Measurements from ENCODE around the gene ALKBH6.
"Not testable (repeated sequence)": the region's sequence is repeated elsewhere in the genome, so short reads cannot be mapped to it uniquely, and the experiment has no call there.

Gene ALKBH6

DNA sequence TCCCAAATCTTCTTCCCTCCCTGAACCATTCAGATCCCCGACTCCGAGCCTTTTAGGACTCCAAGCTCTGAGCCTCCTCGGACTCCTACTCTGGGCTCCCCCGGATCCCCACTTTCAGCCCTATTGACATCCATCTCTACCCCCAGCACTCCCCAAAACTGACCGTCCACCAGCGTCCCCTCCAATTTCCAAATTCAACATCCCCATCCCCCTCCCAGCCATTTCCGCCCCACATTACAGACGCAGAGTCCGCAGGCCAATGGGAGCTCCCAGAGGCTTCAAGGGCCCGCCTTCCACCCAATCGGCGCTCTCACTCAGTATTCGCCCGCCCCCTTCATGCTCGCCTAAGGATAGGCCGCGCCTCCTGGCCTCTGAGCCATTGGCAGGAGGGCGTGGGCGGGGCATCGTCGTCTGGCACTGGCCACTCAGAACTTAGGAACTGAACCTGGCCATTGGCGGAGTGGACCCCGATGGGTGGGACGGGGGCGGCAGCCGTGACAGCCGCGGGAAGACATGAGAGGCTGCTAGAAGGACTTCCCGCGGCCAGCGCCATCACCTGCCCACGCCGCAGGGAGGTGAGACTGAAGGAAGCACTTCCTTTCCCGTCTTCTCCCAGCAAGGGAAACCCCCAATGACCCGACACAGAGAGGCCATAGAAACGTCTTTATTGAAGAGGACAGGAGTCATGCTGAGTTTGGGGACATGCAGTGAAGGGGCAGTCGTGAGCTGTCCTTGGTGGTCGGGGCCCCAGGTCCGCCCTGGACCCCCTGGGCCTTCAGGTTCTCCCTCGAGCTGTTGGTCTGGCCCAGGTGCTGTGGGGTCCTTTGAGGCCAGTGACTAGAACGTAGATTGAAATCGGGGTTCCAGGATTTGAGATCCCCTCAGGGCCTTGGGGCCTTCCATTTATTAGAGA lies at the start of gene ALKBH6:
ALKBH6 (minus strand) TSS at position 202 of the 913 bp plus-strand sequence. CDS start 816 bp downstream, outside the sequence.
- in situ Hi-C loops (cut with MboI; ENCODE audit: low sequenced_read_pairs): no loop called here

DNA sequence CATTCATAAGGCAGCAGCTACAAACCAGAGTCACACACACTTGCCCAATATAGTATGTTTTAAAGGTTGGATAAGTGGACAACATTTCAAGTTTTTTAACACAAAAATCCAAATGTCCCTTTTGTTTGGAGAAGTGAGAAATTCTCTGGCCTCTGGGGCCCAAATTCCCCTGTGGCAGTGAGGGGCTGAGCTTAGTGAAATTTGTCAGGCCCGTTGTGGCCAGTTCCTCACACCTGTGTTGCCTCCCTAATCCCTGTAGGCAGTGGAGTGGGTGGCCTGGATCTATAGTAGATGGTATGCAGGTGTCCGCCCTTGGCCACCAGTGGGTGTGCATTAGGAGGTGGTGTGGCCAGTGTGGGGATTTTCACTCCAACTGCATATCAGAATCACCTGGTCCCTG lies 47.4 kb upstream of the ALKBH6 start:
- in situ Hi-C loops (cut with MboI; ENCODE audit: low sequenced_read_pairs): no loop called here

DNA sequence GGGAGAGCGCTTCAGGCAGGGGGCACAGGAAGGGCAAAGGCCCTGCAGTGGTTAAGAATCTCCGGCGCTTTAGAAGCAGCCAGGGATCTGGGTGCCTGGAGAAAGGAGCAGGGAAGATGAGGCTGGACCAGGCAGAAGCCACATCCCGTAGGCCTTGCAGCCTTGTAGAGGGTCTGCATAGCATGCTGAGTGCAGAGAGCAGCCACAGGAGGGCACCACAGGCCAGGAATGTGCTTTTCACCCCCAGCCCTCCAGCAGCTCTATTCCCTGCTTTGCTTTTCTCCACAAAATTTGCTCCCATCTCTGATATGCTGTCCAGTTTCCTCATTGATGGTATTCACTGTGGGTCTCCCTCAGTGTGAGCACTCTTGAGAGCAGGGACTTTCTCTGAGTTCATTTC lies 46.4 kb upstream of the ALKBH6 start:
- in situ Hi-C loops (cut with MboI; ENCODE audit: low sequenced_read_pairs): no loop called here

DNA sequence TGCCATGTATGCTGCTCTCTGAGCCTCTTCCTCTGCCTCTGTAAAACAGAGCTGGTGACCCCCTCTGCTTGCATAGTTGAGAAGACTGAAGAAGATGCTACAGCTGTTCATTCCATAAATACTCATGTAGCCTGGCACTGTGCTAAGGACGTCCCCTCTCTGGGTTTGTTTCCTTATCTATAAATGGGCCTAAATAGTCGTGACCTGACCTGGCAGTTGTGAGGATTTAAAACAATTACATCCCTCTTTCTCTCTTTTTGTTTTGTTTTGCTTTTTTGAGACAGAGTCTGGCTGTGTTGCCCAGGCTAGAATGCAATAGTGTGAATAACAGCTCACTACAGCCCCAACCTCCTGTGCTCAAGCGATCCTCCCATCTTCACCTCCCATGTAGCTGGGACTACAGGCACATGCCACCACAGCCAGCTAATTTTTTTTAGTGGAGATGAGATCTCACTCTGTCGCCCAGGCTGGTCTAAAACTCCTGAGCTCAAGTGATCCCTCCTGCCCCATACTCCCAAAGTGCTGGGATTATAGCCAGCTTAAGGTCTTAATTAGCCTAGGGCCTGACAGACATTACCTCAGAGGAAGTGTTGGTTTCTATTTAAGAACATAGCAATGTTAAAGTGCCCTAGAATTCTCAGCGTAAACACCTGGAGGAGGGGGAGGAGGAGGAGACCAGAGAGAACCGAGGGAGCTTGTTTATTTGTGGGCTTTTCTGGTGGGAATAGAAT lies 45.3 kb upstream of the ALKBH6 start:
- in situ Hi-C loops (cut with MboI; ENCODE audit: low sequenced_read_pairs): no loop called here

DNA sequence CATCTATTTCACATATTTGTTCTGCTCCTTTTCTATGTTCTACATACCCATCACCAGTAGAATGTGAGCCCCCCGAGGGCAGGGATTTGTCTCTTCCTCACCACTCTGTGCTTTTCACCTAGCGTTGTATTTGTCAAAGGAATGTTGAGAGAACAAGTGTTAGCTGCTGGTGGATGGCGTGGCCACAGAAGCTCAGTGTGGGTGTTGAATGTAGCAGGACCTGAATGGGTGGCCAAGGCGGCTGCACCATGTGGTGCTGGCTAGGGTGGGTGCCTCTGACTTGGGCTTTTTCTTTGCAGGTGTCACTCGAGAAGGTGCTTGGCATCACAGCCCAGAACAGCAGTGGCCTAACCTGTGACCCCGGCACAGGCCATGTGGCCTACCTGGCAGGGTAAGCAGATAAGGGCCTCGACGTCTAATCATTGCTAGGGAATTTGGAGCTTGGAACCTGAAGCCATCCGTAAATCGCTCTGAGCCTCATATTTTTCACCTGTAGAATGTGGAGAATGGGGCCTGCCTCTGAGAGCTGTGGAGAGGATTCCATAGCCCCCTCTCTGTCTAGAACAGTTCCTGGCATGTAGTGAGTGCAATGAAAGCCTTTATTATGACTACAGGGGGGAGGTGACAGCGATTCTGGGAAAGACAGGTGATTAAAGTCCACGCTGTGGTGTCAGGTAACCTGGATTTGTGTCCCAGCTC lies 44.6 kb upstream of the ALKBH6 start:
- in situ Hi-C loops (cut with MboI; ENCODE audit: low sequenced_read_pairs): no loop called here

DNA sequence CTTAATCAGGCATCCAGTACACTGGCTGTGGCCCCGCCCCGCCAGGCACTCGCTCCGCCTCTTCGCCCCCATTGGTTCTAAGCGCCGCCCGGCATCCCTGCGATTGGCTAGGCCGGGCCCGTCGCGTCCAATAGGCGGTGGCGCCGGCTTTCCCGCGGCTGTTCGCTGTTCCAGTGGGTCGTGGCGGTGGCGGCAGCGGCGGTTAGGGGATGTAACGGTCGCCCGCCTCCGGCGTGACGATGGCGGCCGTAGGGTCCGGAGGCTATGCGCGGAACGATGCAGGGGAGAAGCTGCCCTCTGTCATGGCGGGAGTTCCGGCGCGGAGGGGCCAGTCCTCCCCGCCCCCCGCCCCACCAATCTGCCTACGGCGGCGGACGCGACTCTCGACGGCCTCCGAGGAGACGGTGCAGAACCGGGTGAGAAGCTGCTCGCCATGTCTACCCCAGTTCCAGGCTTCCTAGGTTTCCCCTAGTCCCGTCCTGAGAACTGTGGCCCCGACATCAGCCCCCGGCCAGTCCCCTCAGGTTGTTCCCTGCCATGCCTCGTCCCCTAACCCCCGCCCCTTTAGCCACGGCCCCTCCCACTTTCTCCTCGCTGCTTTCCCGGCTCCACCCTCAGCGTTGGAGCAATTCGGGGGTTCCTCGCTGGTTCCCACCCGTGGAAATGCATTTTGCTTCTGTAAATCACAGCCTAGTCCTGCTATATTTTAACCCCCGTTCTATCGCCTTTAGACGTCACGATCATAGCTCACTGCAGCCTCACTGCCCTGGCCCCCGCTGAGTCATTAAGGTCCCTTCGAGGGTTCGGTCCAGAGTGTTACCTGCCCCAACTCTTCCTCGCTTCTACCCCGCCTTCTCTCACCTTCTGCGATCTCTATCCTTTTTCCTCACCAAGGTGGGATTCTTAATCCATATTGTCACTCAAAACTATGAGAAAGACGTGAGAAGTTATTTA lies 41.0 kb upstream of the ALKBH6 start, which contains the start of gene WDR62:
WDR62 (plus strand) TSS at position 165 of the 954 bp plus-strand sequence; CDS start at position 240, 75 bp downstream.
- in situ Hi-C loops (cut with MboI; ENCODE audit: low sequenced_read_pairs): no loop called here

DNA sequence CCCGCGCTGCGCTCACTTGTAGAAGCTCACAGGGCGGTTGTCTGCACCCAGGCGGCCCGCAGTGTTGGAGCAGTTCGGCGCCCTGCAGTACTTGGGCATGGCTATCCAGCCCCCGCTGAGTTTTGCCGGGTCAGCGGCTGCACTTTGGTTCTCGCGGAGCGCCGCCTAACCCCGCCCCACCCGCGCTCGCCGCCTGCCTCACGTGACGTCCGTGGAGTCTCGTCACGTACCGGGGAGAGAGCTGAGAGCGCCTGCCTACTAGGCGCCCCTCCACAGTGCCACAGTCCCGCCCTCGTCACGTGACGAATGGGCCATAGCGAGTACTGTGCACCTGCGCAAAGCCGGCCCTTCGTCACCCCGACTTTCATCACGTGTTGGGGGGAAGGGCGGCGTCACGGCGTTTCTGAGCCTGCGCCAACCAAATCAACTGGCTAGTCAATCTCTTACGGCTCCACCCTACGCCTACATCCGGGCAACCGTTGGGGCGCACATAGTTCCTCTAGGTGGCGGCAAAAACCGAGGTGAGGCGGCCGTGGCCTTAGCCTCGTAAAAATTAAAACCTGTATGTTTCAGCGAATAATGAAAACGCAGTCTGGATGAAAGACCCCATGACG lies 40.2 kb upstream of the ALKBH6 start, which contains the start of gene THAP8:
THAP8 (minus strand) TSS at position 167 of the 614 bp plus-strand sequence; CDS start at position 99, 68 bp downstream.
- in situ Hi-C loops (cut with MboI; ENCODE audit: low sequenced_read_pairs): no loop called here

DNA sequence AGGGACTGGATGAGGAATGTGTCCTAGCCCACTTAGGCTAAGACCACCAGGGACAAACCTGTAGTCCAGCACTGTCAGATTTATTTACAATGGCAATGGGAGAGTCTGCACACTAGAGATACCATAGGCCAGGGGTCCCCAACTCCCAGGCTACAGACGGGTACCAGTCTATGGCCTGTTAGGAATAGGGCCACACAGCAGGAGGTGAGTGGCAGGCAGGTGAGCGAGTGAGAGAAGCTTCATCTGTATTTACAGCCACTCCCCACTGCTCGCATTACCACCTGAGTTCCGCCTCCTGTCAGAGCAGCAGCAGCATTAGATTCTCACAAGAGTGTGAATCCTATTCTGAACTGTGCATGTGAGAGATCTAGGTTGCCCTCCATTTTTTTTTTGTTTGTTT lies 37.6 kb upstream of the ALKBH6 start:
- in situ Hi-C loops (cut with MboI; ENCODE audit: low sequenced_read_pairs): no loop called here

DNA sequence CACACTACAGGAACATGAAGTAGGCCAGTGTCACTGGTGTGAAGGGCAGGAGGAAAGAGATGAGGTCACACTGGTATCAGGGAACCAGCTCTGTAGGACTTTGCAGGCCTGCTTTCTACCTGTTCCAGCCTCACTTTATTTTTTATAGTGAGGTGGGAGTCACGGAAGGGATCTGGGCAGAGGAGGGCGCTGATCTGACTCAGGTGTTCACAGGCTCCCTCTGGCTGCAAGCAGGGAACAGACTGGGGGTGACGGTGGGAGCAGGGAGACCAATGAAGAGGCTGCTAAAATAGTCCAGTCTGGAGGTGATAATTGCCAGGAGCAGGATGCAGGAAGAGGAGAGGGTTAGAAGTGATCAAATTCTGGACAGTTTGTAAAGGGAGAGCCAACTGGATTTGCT lies 37.2 kb upstream of the ALKBH6 start:
- in situ Hi-C loops (cut with MboI; ENCODE audit: low sequenced_read_pairs): no loop called here

DNA sequence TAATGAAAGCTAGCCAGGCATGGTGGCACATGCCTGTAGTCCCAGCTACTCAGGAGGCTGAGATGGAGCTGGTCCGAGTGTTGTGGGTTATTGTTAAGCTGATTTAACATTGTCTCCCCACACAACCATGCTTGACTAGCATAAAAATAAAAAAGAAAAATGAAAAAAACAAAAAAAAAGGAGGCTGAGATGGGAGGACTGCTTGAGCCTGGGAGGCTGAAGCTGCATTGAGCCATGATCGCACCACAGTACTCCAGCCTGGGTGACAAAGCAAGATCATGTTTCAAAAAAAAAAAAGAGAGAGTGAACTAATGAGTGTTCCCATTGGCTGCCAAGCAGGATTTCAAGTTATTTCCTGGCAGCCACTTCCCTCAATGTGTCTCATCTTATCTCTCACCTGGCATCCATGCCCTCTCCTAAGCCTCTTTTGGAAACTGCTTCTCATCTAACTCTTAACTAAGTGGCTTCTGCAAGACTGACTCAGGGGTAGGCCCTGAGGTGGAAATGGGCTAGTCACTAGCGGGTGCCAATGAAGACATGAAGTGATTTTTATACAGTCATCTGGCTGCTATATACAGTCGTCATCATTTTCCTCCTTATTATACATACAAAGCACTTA lies 35.2 kb upstream of the ALKBH6 start:
- in situ Hi-C loops (cut with MboI; ENCODE audit: low sequenced_read_pairs): no loop called here

DNA sequence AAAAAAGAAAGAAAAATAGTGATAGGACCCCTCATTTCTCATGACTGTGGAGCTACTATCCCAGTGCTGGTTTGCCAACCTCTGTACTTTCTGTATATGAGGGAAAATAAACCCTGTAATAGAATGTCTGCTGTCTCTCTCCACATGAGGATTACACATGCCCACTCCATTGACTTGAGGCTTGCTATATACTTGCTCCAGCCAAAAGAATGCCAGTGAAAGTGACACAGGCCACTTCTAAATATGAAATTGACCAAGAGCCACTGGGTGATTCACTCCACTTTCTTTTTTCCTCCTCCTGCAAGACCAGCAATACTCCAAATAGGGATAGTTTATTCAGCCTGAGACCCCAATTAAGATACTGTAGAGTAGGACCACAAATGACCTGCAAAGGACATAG lies 33.8 kb upstream of the ALKBH6 start:
- in situ Hi-C loops (cut with MboI; ENCODE audit: low sequenced_read_pairs): no loop called here

DNA sequence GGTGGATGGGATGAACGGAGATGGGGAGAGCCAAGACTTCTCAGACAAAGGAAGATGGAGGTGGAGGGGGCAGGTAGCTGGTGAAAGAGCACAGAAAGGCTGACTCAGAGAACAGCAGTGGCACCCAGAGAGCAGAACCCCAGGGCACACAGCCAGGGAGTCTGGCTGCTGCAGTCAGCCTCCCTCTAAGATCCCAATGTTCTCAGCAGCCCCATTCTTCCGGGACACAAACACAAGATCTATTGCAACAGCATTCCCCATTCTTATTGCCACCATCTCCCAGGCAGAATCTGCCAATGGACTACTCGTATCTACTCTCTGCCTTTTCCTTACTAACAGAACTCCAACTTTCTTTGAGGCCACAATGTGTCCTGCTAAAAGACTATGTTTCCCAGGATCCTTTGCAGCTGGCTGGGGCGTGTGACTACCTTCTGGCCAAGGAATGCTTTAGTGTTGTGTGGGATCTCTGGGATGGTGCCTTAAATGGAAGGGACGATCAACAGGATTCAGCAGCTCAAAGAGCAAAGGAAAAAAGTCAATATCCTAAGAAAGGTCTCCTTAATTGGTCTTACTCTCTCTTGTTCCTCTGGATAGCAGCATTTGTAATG lies 32.5 kb upstream of the ALKBH6 start:
- in situ Hi-C loops (cut with MboI; ENCODE audit: low sequenced_read_pairs): no loop called here

DNA sequence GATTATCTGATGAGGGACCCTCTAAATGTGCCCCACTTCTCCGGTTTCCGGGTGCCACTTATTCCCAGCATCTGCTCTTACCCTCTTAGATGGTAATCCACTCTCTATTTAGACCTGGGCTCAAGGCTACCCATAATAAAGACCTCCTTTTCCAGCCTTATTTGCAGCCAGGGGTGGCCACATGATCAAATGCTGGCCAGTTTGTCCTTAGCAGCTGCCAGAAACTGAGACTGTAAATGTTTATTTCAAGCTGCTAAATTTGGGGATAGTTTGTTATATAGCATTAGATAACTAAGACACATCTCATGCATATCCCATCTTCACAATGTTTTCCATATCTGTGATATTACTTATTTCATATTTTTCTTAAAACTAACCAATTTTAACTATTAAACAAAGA lies 29.9 kb upstream of the ALKBH6 start:
- in situ Hi-C loops (cut with MboI; ENCODE audit: low sequenced_read_pairs): no loop called here

DNA sequence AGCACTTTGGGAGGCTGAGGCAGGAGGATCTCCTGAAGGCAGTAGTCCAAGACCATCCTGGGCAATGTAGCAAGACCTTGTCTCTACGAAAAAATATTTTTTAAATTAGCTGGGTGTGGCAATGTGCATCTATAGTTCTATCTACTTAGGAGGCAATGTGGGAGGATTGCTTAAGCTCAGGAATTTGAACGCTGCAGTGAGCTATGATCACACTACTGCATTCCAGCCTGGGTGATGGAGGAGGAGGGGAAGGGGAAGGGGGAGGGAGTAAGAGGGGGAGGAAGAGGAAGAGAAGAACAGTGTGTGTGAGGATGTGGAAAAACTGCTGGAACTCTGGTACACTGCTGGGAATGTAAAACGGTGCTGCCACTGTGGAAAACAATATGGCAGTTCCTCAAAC lies 27.8 kb upstream of the ALKBH6 start:
- in situ Hi-C loops (cut with MboI; ENCODE audit: low sequenced_read_pairs): no loop called here

DNA sequence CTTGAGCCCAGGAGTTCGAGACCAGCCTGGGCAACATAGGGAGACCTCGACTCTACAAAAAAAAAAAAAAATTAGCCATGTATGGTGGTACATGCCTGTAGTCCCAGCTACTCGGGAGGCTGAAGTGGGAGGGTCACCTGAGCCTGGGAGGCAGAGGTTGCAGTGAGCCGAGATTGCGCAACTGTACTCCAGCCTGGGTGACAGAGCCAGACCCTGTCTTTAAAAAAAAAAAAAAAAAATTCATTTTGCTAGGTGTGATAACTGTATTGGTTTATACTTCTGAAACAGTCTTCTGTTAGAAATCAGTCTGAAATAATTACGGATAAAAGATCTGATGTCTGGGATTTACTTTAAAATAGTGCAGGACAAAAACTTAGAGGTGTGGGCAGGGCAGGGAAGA lies 27.1 kb upstream of the ALKBH6 start:
- in situ Hi-C loops (cut with MboI; ENCODE audit: low sequenced_read_pairs): not testable (repeated sequence)

DNA sequence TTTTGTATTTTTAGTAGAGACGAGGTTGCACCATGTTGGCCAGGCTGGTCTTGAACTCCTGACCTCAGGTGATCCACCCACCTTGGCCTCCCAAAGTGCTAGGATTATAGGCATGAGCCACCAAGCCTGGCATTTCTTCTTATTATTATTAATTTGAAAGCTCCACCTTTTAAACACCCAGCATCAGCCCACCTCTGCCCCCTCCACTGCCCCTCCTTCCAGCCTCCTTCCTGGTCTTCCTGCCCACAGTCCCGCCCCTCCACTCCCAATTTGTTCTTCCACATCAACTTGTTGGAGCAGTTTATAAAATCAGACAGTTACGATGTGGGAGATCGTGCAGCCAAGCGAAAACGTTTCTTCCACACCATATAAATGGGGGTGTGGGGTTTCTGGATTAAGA lies 26.5 kb upstream of the ALKBH6 start:
- in situ Hi-C loops (cut with MboI; ENCODE audit: low sequenced_read_pairs): no loop called here

DNA sequence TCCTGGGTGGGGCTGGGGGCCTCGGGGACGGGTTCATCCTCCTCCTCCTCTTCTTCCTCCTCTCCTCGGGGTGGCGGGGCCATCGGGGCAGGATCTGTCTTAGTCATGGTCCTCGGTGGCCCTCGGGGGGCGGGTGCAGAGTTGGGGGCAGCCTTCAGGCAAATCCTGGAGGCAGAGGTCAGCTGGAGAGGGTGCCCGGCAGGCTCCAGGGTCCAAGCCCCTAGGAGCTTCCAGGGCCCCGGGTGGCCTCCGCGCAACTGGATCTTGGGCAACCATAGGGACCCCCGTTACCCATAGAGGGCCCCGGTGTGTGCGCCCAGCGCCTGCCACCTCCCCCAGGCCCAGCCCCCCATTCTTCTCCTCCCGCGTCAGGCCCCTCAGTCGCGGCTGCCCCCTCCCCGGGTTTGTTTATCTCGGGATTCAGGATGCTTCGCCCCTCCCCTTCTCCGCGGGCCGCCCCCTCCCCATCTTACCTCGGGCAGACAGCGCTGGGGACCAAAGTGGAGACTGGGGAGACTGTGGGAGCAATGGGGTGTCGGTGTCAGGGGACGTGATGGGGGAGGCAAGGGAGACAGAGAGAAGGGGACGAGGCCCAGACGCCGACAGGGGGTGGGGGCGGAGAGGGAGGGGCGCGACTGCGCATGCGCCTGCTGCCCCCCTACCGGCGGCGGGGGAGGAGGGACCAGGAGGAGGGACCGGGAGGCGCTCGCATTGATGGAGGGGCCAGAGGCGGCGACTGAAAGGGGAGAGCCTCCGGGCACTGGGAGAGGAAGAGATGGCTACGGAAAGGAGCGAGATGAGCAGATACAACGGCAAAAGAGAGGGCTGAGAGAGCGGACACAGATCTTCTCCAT lies 18.5 kb upstream of the ALKBH6 start, which contains the start of gene CLIP3:
CLIP3 (minus strand) TSS at position 623 of the 854 bp plus-strand sequence; CDS start at position 107, 516 bp downstream.
- in situ Hi-C loops (cut with MboI; ENCODE audit: low sequenced_read_pairs): no loop called here

DNA sequence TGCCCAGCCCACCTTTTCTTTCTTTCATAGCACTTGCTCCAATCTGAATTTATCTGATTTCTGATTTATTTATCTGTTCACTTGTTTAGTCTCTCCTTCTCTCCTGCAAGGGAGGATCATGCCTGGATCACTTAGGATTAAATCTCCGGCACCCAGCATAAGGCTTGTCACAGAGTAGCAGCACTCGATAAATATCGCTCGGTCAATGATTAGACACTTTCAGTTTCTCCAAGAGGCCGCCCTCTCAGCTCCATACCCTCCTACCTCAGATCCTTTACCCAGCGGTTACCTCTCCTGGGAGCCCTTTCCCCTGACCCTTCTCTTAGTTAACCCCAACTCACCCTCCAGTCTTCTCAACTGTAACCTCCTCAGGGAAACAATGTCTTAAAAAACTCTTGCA lies 17.3 kb upstream of the ALKBH6 start:
- in situ Hi-C loops (cut with MboI; ENCODE audit: low sequenced_read_pairs): no loop called here
